Neural crest cell (in vitro differentiated cells): ENCODE data around the gene RTN4. TPM values are rescaled to one million over a fixed set of nuclear protein-coding genes. Genes with fewer than 3 reads are reported as not detected.

ENCODE experiments used
- DNase-seq: peaks from one replicate; pipeline ENCODE4 v3.0.0; 2021; ENCODE audit warnings: low read depth, mixed read lengths, low spot score
- H3K27ac Mint-ChIP-seq: one replicate; pipeline ENCODE4 v1.8.0; 2021; ENCODE audit warnings: mild to moderate bottlenecking, mixed read lengths; ENCODE audit not compliant: unreplicated experiment
- H3K27me3 Mint-ChIP-seq: 2 replicates; pipeline ENCODE4 v1.8.0; 2021; ENCODE audit warnings: low read depth, mild to moderate bottlenecking, mixed read lengths
- H3K36me3 Mint-ChIP-seq: 2 replicates; pipeline ENCODE4 v1.8.0; 2021; ENCODE audit warnings: low read depth, mild to moderate bottlenecking, mixed read lengths
- H3K4me1 Mint-ChIP-seq: 2 replicates; pipeline ENCODE4 v1.8.0; 2021; ENCODE audit warnings: mixed read lengths
- H3K4me3 Mint-ChIP-seq: one replicate; pipeline ENCODE4 v1.8.0; 2021; ENCODE audit warnings: mild to moderate bottlenecking, mixed read lengths
- H3K9me3 Mint-ChIP-seq: 2 replicates; pipeline ENCODE4 v1.8.0; 2021; ENCODE audit warnings: mixed read lengths
- total RNA-seq: library from RNA; stranded (reverse); gene quantifications from 2 replicates; pipeline ENCODE4 v1.2.1, GENCODE V29; 2021
- TF ChIP-seq, protein P1 (sequence below): fragments of 200-600 bp; sonication (generic); conservative IDR thresholded peaks from 2 replicates; pipeline ENCODE4 v1.5.0; 2021; ENCODE audit warnings: antibody characterized with exemption, mild to moderate bottlenecking

The RTN4 gene
- total RNA-seq, 1 donor from 2014 or later = 204 TPM

DNA sequence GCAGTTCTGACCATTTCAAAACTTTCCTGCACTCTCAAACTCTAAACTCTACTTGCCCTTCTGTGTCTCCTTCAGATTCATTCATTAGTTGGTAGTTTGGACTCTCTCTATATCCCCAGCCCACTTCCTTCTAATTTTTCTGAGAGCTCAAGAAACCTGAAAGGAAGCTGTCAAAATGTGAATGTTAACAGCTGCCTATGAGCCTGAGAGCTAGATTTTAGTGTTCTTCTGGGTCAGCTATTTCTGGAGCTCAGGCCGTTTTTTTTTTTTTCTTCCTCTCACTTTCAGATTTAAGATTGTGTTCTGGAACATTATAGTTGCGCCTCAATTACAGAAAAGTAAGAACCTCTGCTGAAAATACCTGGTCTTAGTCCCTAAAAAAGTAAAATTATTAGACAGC is 73.1 kb downstream of the RTN4 start:
- TF ChIP-seq, protein P1, sequence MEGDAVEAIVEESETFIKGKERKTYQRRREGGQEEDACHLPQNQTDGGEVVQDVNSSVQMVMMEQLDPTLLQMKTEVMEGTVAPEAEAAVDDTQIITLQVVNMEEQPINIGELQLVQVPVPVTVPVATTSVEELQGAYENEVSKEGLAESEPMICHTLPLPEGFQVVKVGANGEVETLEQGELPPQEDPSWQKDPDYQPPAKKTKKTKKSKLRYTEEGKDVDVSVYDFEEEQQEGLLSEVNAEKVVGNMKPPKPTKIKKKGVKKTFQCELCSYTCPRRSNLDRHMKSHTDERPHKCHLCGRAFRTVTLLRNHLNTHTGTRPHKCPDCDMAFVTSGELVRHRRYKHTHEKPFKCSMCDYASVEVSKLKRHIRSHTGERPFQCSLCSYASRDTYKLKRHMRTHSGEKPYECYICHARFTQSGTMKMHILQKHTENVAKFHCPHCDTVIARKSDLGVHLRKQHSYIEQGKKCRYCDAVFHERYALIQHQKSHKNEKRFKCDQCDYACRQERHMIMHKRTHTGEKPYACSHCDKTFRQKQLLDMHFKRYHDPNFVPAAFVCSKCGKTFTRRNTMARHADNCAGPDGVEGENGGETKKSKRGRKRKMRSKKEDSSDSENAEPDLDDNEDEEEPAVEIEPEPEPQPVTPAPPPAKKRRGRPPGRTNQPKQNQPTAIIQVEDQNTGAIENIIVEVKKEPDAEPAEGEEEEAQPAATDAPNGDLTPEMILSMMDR = no peak
- Mint-ChIP-seq H3K27ac (no peak overlapping the region), H3K9me3 (no peaks in the 10 kb centered on the region)

DNA sequence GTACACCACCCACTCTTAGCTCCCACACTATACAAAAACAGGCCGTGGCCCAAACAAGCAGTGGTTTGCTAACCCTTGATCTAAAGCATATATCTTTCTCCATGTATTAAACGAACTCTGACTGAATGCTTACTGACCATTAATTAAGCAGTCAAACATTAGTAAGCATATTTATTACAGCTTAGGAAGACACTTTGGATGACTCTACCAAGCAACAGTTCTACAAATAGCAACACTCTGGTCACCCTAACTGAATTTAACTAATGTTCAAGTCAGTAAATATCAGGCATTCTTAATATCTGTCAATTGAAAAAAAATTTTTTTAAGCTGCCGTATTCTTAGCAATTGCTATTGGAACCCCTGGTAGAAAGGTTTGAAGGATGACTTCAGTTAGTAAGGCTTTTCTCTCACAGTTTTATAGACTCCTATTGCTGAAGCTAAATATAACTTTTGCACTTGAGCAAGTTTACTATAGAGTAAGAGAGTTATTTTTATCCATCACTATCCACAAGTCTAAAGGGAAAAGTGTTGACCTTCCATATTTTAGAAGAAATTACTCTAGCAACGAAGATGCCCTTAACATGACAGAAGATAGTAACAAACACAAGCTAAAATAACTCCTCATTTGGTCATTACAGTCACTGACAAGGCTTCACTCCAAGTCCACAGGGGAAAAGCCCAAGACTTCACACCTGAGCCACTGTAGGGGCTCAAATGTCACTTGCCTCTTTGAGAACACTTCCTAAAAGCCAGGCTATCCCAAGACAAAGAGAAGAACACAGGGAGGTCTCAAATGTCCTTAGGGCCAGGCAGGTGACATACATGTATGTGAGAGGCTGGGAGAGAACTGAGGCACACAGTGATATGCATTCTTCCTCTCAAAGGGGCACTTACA is 74.4 kb downstream of the RTN4 start:
- H3K36me3 Mint-ChIP-seq = peaks cover 16% of the 10 kb centered on the region
- DNase-seq = no peak
- TF ChIP-seq, protein P1 = no peak
- no peaks in the 10 kb centered on the region for H3K27me3 Mint-ChIP-seq
- H3K9me3 Mint-ChIP-seq = no peaks in the 10 kb centered on the region
- no peak overlapping the region for H3K4me3 Mint-ChIP-seq
- no peak overlapping the region for H3K27ac Mint-ChIP-seq
- H3K4me1 Mint-ChIP-seq = peaks cover 7% of the 10 kb centered on the region

More for the DNA sequence above, 73.1 kb downstream of the RTN4 start:
- Mint-ChIP-seq H3K27me3 (no peaks in the 10 kb centered on the region), H3K36me3 (peaks cover 13% of the 10 kb centered on the region), H3K4me1 (peaks cover 7% of the 10 kb centered on the region), H3K4me3 (no peak overlapping the region)
- no peak for DNase-seq

DNA sequence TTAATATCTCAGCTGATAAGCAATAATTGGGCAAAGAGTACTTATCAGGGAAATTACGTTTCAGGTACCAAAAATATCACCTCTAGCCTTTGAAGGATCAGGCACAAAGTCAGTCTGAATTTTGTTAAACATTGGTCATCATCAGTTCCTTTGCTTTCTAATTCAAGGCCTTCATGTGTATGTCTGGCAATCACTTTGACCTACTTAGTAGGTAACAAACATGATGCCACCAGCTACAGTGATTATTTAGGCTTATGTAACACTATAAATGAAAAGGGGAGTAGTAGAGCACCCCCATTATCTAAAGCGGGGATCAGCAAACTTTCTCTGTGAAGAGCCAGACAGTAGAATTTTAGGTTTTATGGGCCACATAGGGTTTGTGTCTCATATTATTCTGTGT is 75.1 kb downstream of the RTN4 start:
- H3K27me3 Mint-ChIP-seq = no peaks in the 10 kb centered on the region
- H3K9me3 Mint-ChIP-seq = no peaks in the 10 kb centered on the region
- DNase-seq = no peak
- H3K27ac Mint-ChIP-seq = no peak overlapping the region
- peaks cover 17% of the 10 kb centered on the region for H3K36me3 Mint-ChIP-seq
- H3K4me1 Mint-ChIP-seq = peaks cover 7% of the 10 kb centered on the region
- H3K4me3 Mint-ChIP-seq = no peak overlapping the region
- TF ChIP-seq, protein P1 = no peak

DNA sequence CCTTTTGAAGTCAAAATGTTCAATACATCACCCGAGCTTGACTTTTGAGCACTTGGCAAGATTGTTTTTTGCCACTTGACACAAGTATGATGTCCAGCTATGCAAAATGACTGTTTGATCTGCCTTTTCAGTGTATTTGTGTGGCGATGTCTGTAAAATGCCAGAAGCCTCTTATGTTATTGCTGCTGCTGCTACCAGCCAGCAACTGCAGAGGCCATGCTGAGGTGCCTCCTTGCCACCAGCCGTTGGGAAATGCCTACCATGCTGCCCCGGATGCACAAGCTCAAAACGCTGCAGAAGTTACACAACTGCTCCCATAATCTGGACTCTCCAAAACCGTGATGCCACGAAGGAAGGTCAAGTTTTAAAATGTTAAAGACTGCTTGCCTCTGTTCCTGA is 80.3 kb downstream of the RTN4 start:
- no peaks in the 10 kb centered on the region for H3K27me3 Mint-ChIP-seq
- peaks cover 37% of the 10 kb centered on the region for H3K36me3 Mint-ChIP-seq
- no peak overlapping the region for H3K27ac Mint-ChIP-seq
- peaks cover 7% of the 10 kb centered on the region for H3K9me3 Mint-ChIP-seq
- H3K4me1 Mint-ChIP-seq = peaks cover 32% of the 10 kb centered on the region
- H3K4me3 Mint-ChIP-seq = no peak overlapping the region
- DNase-seq = no peak
- TF ChIP-seq, protein P1 = no peak

DNA sequence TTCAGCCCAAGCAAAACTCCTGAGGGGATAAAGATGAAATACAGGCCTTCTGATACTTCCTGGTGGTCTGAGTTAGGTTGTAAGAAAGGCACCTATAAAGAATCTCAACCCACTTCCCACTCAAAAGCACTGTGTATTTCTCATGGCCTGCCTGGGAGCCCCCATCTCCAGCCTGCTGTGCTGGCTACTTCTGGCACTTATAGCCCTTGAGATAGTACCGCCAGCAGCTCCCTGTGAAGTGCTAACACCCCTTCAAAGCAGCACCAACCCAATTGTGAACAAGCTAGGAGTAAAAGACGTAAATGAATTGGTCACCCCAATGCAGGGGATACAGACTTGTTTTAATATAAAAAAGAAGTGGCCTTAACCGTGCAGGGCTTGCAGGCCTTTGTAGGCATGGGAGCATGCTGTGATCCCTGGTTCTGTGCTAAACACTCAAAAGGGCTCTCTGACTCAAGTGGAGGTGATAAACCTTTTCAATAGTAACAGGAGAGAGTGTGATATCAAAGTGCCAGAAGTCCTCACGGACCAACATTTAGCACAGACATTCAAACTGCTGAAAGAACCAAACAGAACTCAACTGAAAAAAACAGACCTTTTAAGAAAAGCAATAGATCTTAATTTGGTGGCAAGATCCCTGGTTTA is 80.8 kb downstream of the RTN4 start:
- Mint-ChIP-seq H3K4me3 (no peak overlapping the region), H3K4me1 (peaks cover 32% of the 10 kb centered on the region), H3K9me3 (peaks cover 7% of the 10 kb centered on the region), H3K36me3 (peaks cover 36% of the 10 kb centered on the region), H3K27me3 (no peaks in the 10 kb centered on the region), H3K27ac (no peak overlapping the region)
- no peak for DNase-seq
- TF ChIP-seq, protein P1 = no peak
